Breast epithelium (tissue), 3 donors: ENCODE data around the gene NTSR1.

Experiments
- CTCF ChIP-seq, 3 donors: fragments of 450-650 bp; IDR thresholded peaks; one replicate each; pipeline ENCODE4 v1.5.1; 2016 to 2017; ENCODE audit warnings: antibody characterized with exemption in 3 of 3, mild to moderate bottlenecking in 3 of 3, moderate library complexity in 3 of 3
- POLR2A ChIP-seq: fragments of 450-650 bp; IDR thresholded peaks from one replicate; pipeline ENCODE4 v1.6.1; 2016; ENCODE audit warnings: antibody characterized with exemption, mild to moderate bottlenecking, moderate library complexity

GRCh38 chr20:62727584-62728027, 19.0 kb downstream of the NTSR1 start:
- no peak for TF ChIP-seq CTCF (IDR thresholded peaks at IDR 0.05)
- TF ChIP-seq POLR2A = no peak
